PC-3 (cell line): Measurements from ENCODE around the gene VAMP7. TPM values are rescaled to one million over a fixed set of nuclear protein-coding genes. Genes with fewer than 3 reads are reported as not detected.

Source experiments
- ATAC-seq: fragments of 200-7000 bp; cut with Tn5 transposase; 2 replicates; pipeline ENCODE4 v1.9.1; 2020; ENCODE audit warnings: mild to moderate bottlenecking, moderate library complexity
- BruUV-seq: library from RNA; stranded (reverse); fragments of 400-500 nt; replicated peaks from 2 replicates; lab custom pipeline; 2021; lab: Mats Ljungman, UMichigan
- CTCF ChIA-PET: fragments of 300-600 bp; sonication (Branson Sonifier 250); formaldehyde crosslinking; loops from one replicate; lab custom pipeline; 2022; ENCODE audit warnings: antibody characterized with exemption; lab: Charles Lee
- POLR2A ChIA-PET: fragments of 300-600 bp; sonication (Branson Sonifier 250); formaldehyde crosslinking; loops from one replicate; lab custom pipeline; 2022; ENCODE audit warnings: antibody characterized with exemption; ENCODE audit not compliant: unreplicated experiment; lab: Charles Lee
- DNase-seq: peaks from one replicate; pipeline ENCODE4 v3.0.0-alpha.2; 2015
- H2AFZ ChIP-seq: fragments of 300-600 bp; sonication (generic); 2 replicates; pipeline ENCODE4 v1.6.0; 2016; ENCODE audit warnings: antibody characterized with exemption, low read length
- H3F3A ChIP-seq: fragments of 300-600 bp; sonication (generic); one replicate; pipeline ENCODE4 v1.6.0; 2017; ENCODE audit warnings: antibody characterized with exemption, low read length, control low read depth, mild to moderate bottlenecking; ENCODE audit not compliant: unreplicated experiment
- H3K27ac ChIP-seq: fragments of 300-600 bp; sonication (generic); 2 replicates; pipeline ENCODE4 v1.5.1; 2016; ENCODE audit warnings: mild to moderate bottlenecking, low read length
- H3K27me3 ChIP-seq: fragments of 300-600 bp; sonication (generic); 2 replicates; pipeline ENCODE4 v1.6.1; 2016; ENCODE audit warnings: low read length, mixed read lengths
- H3K36me3 ChIP-seq: fragments of 300-600 bp; sonication (generic); 2 replicates; pipeline ENCODE4 v1.6.1; 2016; ENCODE audit warnings: low read depth, mixed run types, low read length, mixed read lengths
- H3K4me1 ChIP-seq: fragments of 300-600 bp; sonication (generic); 2 replicates; pipeline ENCODE4 v1.5.1; 2016; ENCODE audit warnings: low read length; ENCODE audit not compliant: insufficient read depth
- H3K4me2 ChIP-seq: fragments of 300-600 bp; sonication (generic); 2 replicates; pipeline ENCODE4 v1.6.0; 2016; ENCODE audit warnings: low read length
- H3K4me3 ChIP-seq: fragments of 300-600 bp; sonication (generic); 2 replicates; pipeline ENCODE4 v1.5.1; 2016; ENCODE audit warnings: mild to moderate bottlenecking, low read length, mixed read lengths
- H3K79me2 ChIP-seq: fragments of 300-600 bp; sonication (generic); 2 replicates; pipeline ENCODE4 v1.6.1; 2017; ENCODE audit warnings: low read length, mixed read lengths
- H3K9ac ChIP-seq: fragments of 300-600 bp; sonication (generic); 2 replicates; pipeline ENCODE4 v1.6.0; 2016; ENCODE audit warnings: mild to moderate bottlenecking, low read length
- H3K9me2 ChIP-seq: fragments of 300-600 bp; sonication (generic); replicated peaks from 2 replicates; pipeline ENCODE4 v1.6.1; 2016; ENCODE audit warnings: mixed run types, low read length, mixed read lengths
- H3K9me3 ChIP-seq: fragments of 300-600 bp; sonication (generic); 2 replicates; pipeline ENCODE4 v1.6.1; 2016; ENCODE audit warnings: low read length, mixed read lengths
- H4K20me1 ChIP-seq: fragments of 300-600 bp; sonication (generic); 2 replicates; pipeline ENCODE4 v1.6.1; 2016; ENCODE audit warnings: low read length, mixed read lengths
- EZH2 ChIP-seq: fragments of 300-600 bp; sonication (generic); IDR thresholded peaks from one replicate; pipeline ENCODE4 v1.6.1; 2017; ENCODE audit warnings: antibody characterized with exemption, mild to moderate bottlenecking, low read length; ENCODE audit not compliant: unreplicated experiment
- EZH2phosphoT487 ChIP-seq: fragments of 300-600 bp; sonication (generic); IDR thresholded peaks from 2 replicates; pipeline ENCODE4 v1.6.1; 2018; ENCODE audit warnings: mild to moderate bottlenecking, antibody characterized with exemption, low read length, borderline replicate concordance
- intact Hi-C: fragments of 100-400 bp; cut with micrococcal nuclease; formaldehyde crosslinking; loops from 2 replicates; pipeline ENCODE4 v1.9.0; 2023
- total RNA-seq: library from RNA; depleted of rRNA; stranded (reverse); fragments of >200 nt; gene quantifications from 2 replicates; pipeline ENCODE4 v1.2.3, GENCODE V29; 2014
- TF ChIP-seq, protein P1 (sequence below): fragments of 300-600 bp; sonication (generic); conservative IDR thresholded peaks from 2 replicates; pipeline ENCODE4 v1.5.1; 2017; ENCODE audit warnings: antibody characterized with exemption, low read depth, mild to moderate bottlenecking, low read length

VAMP7 gene
- total RNA-seq, 1 experiment from 2014 or later: 37.5 TPM

DNA sequence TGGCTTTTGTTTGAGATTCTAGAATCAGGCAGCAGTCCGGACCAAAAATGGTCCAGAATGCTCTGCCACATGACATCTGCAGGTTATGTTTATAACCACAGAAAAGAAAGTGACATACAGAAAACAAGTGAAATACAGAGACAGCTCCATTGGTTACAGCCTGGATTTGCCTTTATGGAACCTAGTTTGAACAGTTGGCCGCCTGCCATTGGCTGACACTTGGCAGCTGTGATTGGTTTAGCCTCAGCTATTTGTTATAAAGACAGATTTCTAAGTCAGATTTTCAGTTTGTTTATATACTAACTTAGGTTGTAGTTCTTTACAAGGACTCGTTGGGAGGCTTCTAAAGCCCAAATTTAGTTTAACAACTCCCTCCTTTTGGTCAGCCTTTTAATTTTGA, 75.5 kb downstream of the VAMP7 start:
- no peak overlapping the region for H3K4me3 ChIP-seq
- no peak overlapping the region for H3K27ac ChIP-seq
- ATAC-seq (no peak), DNase-seq (no peak)
- H3K27me3 ChIP-seq: no peaks in the 10 kb centered on the region
- intact Hi-C loops: no loop called here
- H3K4me1 ChIP-seq: no peaks in the 10 kb centered on the region
- POLR2A ChIA-PET: no interaction called here
- BruUV-seq: no TSS peak
- H3F3A ChIP-seq: no peaks in the 10 kb centered on the region
- no peaks in the 10 kb centered on the region for H3K36me3 ChIP-seq
- H3K9ac ChIP-seq: no peak overlapping the region
- H2AFZ ChIP-seq: no peak overlapping the region
- CTCF ChIA-PET: no interaction called here
- no peaks in the 10 kb centered on the region for H3K9me2 ChIP-seq
- no peaks in the 10 kb centered on the region for H3K79me2 ChIP-seq
- TF ChIP-seq, protein P1, sequence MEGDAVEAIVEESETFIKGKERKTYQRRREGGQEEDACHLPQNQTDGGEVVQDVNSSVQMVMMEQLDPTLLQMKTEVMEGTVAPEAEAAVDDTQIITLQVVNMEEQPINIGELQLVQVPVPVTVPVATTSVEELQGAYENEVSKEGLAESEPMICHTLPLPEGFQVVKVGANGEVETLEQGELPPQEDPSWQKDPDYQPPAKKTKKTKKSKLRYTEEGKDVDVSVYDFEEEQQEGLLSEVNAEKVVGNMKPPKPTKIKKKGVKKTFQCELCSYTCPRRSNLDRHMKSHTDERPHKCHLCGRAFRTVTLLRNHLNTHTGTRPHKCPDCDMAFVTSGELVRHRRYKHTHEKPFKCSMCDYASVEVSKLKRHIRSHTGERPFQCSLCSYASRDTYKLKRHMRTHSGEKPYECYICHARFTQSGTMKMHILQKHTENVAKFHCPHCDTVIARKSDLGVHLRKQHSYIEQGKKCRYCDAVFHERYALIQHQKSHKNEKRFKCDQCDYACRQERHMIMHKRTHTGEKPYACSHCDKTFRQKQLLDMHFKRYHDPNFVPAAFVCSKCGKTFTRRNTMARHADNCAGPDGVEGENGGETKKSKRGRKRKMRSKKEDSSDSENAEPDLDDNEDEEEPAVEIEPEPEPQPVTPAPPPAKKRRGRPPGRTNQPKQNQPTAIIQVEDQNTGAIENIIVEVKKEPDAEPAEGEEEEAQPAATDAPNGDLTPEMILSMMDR: no peak
- no peak for TF ChIP-seq EZH2
- no peak for TF ChIP-seq EZH2phosphoT487
- H4K20me1 ChIP-seq: no peaks in the 10 kb centered on the region
- H3K9me3 ChIP-seq: no peaks in the 10 kb centered on the region
- no peak overlapping the region for H3K4me2 ChIP-seq

DNA sequence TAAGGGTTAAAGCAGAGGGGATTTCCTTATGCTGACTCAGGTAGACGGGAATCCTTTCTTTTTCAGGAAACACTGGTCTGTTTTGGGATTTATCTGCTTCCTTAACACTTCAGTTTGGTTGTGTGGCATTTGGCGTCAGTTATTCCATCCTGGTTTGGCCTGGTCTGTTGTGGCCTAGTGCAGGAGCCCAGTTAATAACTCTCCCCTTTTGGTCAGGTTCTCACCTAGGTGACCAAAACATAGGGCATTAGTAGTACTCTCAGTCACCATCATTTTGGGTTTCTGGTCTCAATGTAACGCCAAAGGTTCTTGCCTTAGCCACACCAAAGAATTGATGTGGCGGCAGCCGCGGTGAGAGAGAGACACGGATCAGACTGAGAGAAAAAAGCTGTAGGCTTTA, 76.7 kb downstream of the VAMP7 start:
- Histone ChIP-seq H3F3A (no peaks in the 10 kb centered on the region), H3K4me3 (no peak overlapping the region), H2AFZ (no peak overlapping the region), H3K79me2 (no peaks in the 10 kb centered on the region), H3K4me1 (no peaks in the 10 kb centered on the region), H3K27ac (no peak overlapping the region), H3K9ac (no peak overlapping the region), H4K20me1 (no peaks in the 10 kb centered on the region), H3K9me2 (no peaks in the 10 kb centered on the region), H3K27me3 (no peaks in the 10 kb centered on the region), H3K4me2 (no peak overlapping the region), H3K9me3 (no peaks in the 10 kb centered on the region), H3K36me3 (no peaks in the 10 kb centered on the region)
- BruUV-seq: no TSS peak
- ChIA-PET CTCF (no interaction called here), POLR2A (no interaction called here)
- TF ChIP-seq, protein P1: no peak
- TF ChIP-seq EZH2phosphoT487: no peak
- TF ChIP-seq EZH2: no peak
- intact Hi-C loops: no loop called here
- DNase-seq (no peak), ATAC-seq (no peak)

DNA sequence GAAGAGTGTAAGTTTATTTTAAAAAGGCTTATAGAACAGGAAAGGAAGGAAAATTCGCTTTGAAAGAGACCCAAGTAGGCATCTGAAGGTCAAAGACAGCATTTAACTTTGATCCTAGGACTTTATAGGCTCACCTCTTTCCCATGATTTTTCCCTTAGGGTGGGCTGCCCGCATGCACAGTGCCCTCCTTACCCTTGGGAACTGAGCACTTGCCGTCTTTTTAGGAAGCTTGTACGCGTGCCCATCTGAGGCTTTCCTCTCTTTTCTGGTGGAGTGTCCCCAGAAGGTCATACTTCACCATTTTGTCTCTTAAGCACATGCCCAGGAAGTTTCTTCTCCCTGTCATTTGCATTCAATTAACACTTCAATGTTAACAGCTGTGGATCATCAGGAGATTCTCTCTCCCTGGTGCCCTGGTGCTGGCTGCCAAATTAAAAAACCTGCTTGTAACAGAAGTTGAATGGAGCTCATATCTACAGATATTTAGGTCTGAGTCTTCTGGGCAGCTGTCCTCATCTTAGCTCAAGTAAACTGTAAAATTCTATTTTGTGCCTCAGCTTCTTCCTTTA, 78.0 kb downstream of the VAMP7 start:
- BruUV-seq: no TSS peak
- no peak for ATAC-seq
- TF ChIP-seq EZH2: no peak
- TF ChIP-seq, protein P1: no peak

More for the DNA sequence above, 78.0 kb downstream of the VAMP7 start:
- intact Hi-C loops: no loop called here
- CTCF ChIA-PET: no interaction called here
- no peak for DNase-seq
- no peaks in the 10 kb centered on the region for H3F3A ChIP-seq
- H3K27ac ChIP-seq: no peak overlapping the region
- no peaks in the 10 kb centered on the region for H4K20me1 ChIP-seq
- H3K4me2 ChIP-seq: no peak overlapping the region
- POLR2A ChIA-PET: no interaction called here
- no peaks in the 10 kb centered on the region for H3K4me1 ChIP-seq
- no peaks in the 10 kb centered on the region for H3K9me3 ChIP-seq
- no peaks in the 10 kb centered on the region for H3K27me3 ChIP-seq
- no peak overlapping the region for H3K4me3 ChIP-seq
- no peaks in the 10 kb centered on the region for H3K9me2 ChIP-seq
- H2AFZ ChIP-seq: no peak overlapping the region
- H3K36me3 ChIP-seq: no peaks in the 10 kb centered on the region
- H3K79me2 ChIP-seq: no peaks in the 10 kb centered on the region
- H3K9ac ChIP-seq: no peak overlapping the region
